ENCODE data around the gene SLC37A1.
"Not testable (repeated sequence)": the region's sequence is repeated elsewhere in the genome, so short reads cannot be mapped to it uniquely, and the experiment has no call there.

Gene SLC37A1

DNA sequence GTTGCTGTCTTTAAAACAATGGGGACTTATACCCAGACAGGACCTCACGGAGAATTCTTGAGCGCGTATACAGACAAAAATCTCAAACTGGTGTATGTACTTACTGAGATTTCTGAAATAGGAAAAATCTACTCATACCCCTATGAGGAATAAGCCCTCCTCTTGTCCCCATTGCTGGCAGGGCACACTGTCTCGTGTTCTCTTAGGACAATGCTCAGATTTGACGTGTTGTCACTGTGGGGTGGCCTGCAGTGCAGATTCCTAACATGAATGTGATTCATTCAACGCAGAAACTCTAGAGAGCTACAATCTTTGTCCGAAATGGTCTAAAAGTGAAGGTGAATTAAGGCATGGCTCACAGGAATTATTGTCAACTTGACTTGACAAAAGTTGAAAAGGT, 108.6 kb downstream of the SLC37A1 start:
- DNase-seq = no peak

- no peak for DNase-seq
Measured at GRCh38 chr21:42623694-42624093, 110.0 kb downstream of the SLC37A1 start.

- no peak for DNase-seq
Measured at GRCh38 chr21:42624095-42624790, 110.6 kb downstream of the SLC37A1 start.

GRCh38 chr21:42624936-42625335, 111.3 kb downstream of the SLC37A1 start:
- DNase-seq = no peak

GRCh38 chr21:42626171-42626570, 112.5 kb downstream of the SLC37A1 start:
- no peak for DNase-seq

DNA sequence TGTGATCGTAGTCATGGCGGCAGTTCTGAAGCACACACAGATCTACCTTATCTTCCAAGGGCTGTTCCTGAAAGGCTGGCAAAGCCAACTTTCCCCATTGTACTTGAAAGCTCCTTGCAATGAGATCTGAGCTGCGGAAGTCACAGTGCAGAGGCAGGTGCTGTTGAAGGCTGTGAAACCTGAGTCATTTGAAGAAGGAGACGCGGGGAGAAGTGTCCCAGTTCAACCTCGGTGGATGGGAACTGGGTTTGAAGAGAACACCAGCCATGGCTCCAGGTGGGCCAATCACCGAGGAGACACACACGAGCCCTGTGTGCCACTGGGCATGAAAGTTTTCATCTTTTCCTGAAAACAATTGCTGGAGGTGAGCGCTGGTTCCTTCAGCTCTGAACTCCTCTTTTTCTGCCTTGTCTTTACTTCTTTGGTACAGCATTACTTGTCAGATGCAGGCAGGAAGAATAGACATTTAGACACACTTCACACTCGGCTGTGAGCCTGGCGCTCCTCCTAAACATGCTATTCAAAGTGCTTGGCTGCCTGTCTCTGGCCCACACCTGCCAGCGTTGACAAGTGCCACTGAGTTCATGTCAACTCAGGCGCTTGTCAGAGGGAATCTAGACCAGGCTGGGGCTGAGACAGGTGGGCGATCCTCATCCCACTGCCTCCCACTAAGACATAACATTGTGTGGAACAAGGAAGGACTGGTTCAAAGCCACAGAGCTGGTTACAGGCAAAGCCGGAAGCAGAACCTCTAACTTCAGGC, 114.1 kb downstream of the SLC37A1 start:
- DNase-seq = no peak

GRCh38 chr21:42628466-42629061, 114.9 kb downstream of the SLC37A1 start:
- DNase-seq = not testable (repeated sequence)

DNA sequence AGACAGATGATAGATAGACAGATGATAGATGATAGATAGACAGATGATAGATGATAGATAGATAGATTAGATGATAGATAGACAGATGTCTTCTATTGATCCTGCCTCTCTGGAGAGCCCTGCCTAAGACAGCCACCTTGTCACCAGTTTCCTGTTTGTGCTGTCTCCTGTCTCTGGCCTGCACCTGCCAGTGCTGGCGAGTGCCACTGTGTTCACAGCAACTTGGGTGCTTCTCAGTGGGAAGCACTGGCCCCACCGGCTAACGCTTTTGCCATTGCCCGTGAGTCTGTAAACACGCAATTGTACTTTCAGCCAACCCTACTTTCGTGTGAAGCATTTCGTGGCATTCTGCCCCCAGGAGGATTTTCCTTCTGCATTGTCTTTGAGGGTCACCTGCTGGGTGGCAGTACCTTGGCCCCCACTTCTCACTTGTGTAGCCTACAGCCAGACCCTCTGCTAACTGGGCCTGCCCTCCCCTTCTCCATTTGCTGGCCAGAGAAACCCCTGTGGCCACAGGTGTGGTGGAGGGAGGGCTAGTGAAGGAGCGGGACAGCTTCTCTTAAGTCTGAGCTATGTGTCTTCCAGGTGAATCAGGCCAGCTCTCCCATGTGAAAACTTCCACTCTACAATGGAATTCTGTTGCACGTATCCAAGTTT, 116.4 kb downstream of the SLC37A1 start:
- no peak for DNase-seq

- DNase-seq = no peak
Measured at GRCh38 chr21:42630626-42631025, 117.0 kb downstream of the SLC37A1 start.

Data from CD4-positive, alpha-beta T cell treated with Interleukin-12 subunit alpha and Interleukin-12 subunit beta, for 1 hour (primary cell).